AG09319 (cell line): ENCODE measurements around the gene SCD5.
A peak's percentile ranks its signal among the peaks of the same experiment; 100 is the strongest.

Experiments used
- DNase-seq: peaks from one replicate; pipeline ENCODE4 v3.0.0-alpha.2; 2010; ENCODE audit warnings: low read depth; ENCODE audit errors: extremely low read depth
- CTCF ChIP-seq: IDR thresholded peaks from 2 replicates; pipeline ENCODE4 v1.5.1; 2011; ENCODE audit warnings: low read depth, mild to moderate bottlenecking, inconsistent platforms, low read length, moderate library complexity

Gene SCD5

GRCh38 chr4:82785611-82786400 is 12.8 kb downstream of the SCD5 start:
- peak; percentile 45 for DNase-seq
- TF ChIP-seq CTCF: no peak

- DNase-seq: no peak
- no peak for TF ChIP-seq CTCF
Observed at GRCh38 chr4:82784681-82785610, 13.7 kb downstream of the SCD5 start.

GRCh38 chr4:82782626-82783345 is 15.8 kb downstream of the SCD5 start:
- TF ChIP-seq CTCF: no peak

GRCh38 chr4:82780752-82781231 is 17.8 kb downstream of the SCD5 start:
- DNase-seq: no peak
- TF ChIP-seq CTCF: no peak

More at GRCh38 chr4:82782626-82783345, 15.8 kb downstream of the SCD5 start:
- no peak for DNase-seq

- TF ChIP-seq CTCF: no peak
- DNase-seq: no peak
Observed at GRCh38 chr4:82780170-82780751, 18.3 kb downstream of the SCD5 start.

GRCh38 chr4:82779032-82779431 is 19.6 kb downstream of the SCD5 start:
- no peak for DNase-seq
- no peak for TF ChIP-seq CTCF
